ENCODE results near the gene TRPM2.
"Not testable (repeated sequence)": the region's sequence is repeated elsewhere in the genome, so short reads cannot be mapped to it uniquely, and the experiment has no call there.

TRPM2 gene

GRCh38 chr21:44415073-44416025, 61.9 kb downstream of the TRPM2 start:
- Mint-ChIP-seq H3K4me3 (no peak overlapping the region), H3K27ac (no peak overlapping the region), H3K27me3 (ENCODE audit: low read depth) (no peaks in the 10 kb centered on the region), H3K36me3 (ENCODE audit: low read depth) (peaks cover 18% of the 10 kb centered on the region), H3K4me1 (ENCODE audit: low read depth) (no peaks in the 10 kb centered on the region), H3K9me3 (peaks cover 10% of the 10 kb centered on the region)
- DNase-seq (ENCODE audit: low spot score): no peak

GRCh38 chr21:44416193-44416592, 62.8 kb downstream of the TRPM2 start:
- no peak for DNase-seq (ENCODE audit: low spot score)
- peaks cover 10% of the 10 kb centered on the region for H3K9me3 Mint-ChIP-seq
- H3K4me3 Mint-ChIP-seq: no peak overlapping the region
- no peak overlapping the region for H3K27ac Mint-ChIP-seq
- H3K27me3 Mint-ChIP-seq (ENCODE audit: low read depth): no peaks in the 10 kb centered on the region
- H3K36me3 Mint-ChIP-seq (ENCODE audit: low read depth): peaks cover 18% of the 10 kb centered on the region
- no peaks in the 10 kb centered on the region for H3K4me1 Mint-ChIP-seq (ENCODE audit: low read depth)

- not testable (repeated sequence) for DNase-seq (ENCODE audit: low spot score); H3K4me3 Mint-ChIP-seq; H3K27ac Mint-ChIP-seq; H3K27me3 Mint-ChIP-seq (ENCODE audit: low read depth); H3K9me3 Mint-ChIP-seq; H3K4me1 Mint-ChIP-seq (ENCODE audit: low read depth)
- H3K36me3 Mint-ChIP-seq (ENCODE audit: low read depth): peaks cover 18% of the 10 kb centered on the region
Observed at GRCh38 chr21:44417621-44418107, 64.2 kb downstream of the TRPM2 start.

GRCh38 chr21:44418108-44418875, 64.9 kb downstream of the TRPM2 start:
- no peaks in the 10 kb centered on the region for H3K4me1 Mint-ChIP-seq (ENCODE audit: low read depth)
- H3K27ac Mint-ChIP-seq: no peak overlapping the region

GRCh38 chr21:44418876-44419230, 65.4 kb downstream of the TRPM2 start:
- Mint-ChIP-seq H3K9me3 (peaks cover 10% of the 10 kb centered on the region), H3K4me3 (no peak overlapping the region), H3K27me3 (ENCODE audit: low read depth) (no peaks in the 10 kb centered on the region), H3K27ac (no peak overlapping the region), H3K4me1 (ENCODE audit: low read depth) (no peaks in the 10 kb centered on the region), H3K36me3 (ENCODE audit: low read depth) (peaks cover 16% of the 10 kb centered on the region)
- no peak for DNase-seq (ENCODE audit: low spot score)

More at GRCh38 chr21:44418108-44418875, 64.9 kb downstream of the TRPM2 start:
- Mint-ChIP-seq H3K36me3 (ENCODE audit: low read depth) (peaks cover 18% of the 10 kb centered on the region), H3K9me3 (peaks cover 10% of the 10 kb centered on the region), H3K27me3 (ENCODE audit: low read depth) (no peaks in the 10 kb centered on the region), H3K4me3 (no peak overlapping the region)
- no peak for DNase-seq (ENCODE audit: low spot score)

- peaks cover 14% of the 10 kb centered on the region for H3K36me3 Mint-ChIP-seq (ENCODE audit: low read depth)
- DNase-seq (ENCODE audit: low spot score): no peak
- H3K4me1 Mint-ChIP-seq (ENCODE audit: low read depth): no peaks in the 10 kb centered on the region
- peaks cover 10% of the 10 kb centered on the region for H3K9me3 Mint-ChIP-seq
- no peak overlapping the region for H3K27ac Mint-ChIP-seq
- no peak overlapping the region for H3K4me3 Mint-ChIP-seq
- no peaks in the 10 kb centered on the region for H3K27me3 Mint-ChIP-seq (ENCODE audit: low read depth)
Observed at GRCh38 chr21:44419679-44420078, 66.3 kb downstream of the TRPM2 start.

GRCh38 chr21:44420416-44421205, 67.2 kb downstream of the TRPM2 start:
- no peak for DNase-seq (ENCODE audit: low spot score)
- H3K27ac Mint-ChIP-seq: no peak overlapping the region
- peaks cover 10% of the 10 kb centered on the region for H3K9me3 Mint-ChIP-seq
- no peaks in the 10 kb centered on the region for H3K4me1 Mint-ChIP-seq (ENCODE audit: low read depth)
- no peaks in the 10 kb centered on the region for H3K27me3 Mint-ChIP-seq (ENCODE audit: low read depth)
- peaks cover 7% of the 10 kb centered on the region for H3K36me3 Mint-ChIP-seq (ENCODE audit: low read depth)
- no peak overlapping the region for H3K4me3 Mint-ChIP-seq

GRCh38 chr21:44421901-44422840, 68.8 kb downstream of the TRPM2 start:
- Mint-ChIP-seq H3K9me3 (peaks cover 10% of the 10 kb centered on the region), H3K27ac (no peak overlapping the region), H3K4me3 (no peak overlapping the region), H3K36me3 (ENCODE audit: low read depth) (peaks cover 7% of the 10 kb centered on the region), H3K4me1 (ENCODE audit: low read depth) (no peaks in the 10 kb centered on the region), H3K27me3 (ENCODE audit: low read depth) (no peaks in the 10 kb centered on the region)
- no peak for DNase-seq (ENCODE audit: low spot score)

GRCh38 chr21:44423312-44423821, 69.9 kb downstream of the TRPM2 start:
- H3K4me3 Mint-ChIP-seq: no peak overlapping the region
- peaks cover 10% of the 10 kb centered on the region for H3K9me3 Mint-ChIP-seq
- H3K27me3 Mint-ChIP-seq (ENCODE audit: low read depth): no peaks in the 10 kb centered on the region
- no peaks in the 10 kb centered on the region for H3K4me1 Mint-ChIP-seq (ENCODE audit: low read depth)
- peaks cover 7% of the 10 kb centered on the region for H3K36me3 Mint-ChIP-seq (ENCODE audit: low read depth)
- DNase-seq (ENCODE audit: low spot score): no peak
- no peak overlapping the region for H3K27ac Mint-ChIP-seq

- Mint-ChIP-seq H3K4me3 (no peak overlapping the region), H3K4me1 (ENCODE audit: low read depth) (no peaks in the 10 kb centered on the region), H3K27me3 (ENCODE audit: low read depth) (no peaks in the 10 kb centered on the region), H3K36me3 (ENCODE audit: low read depth) (peaks cover 9% of the 10 kb centered on the region), H3K27ac (no peak overlapping the region), H3K9me3 (peaks cover 10% of the 10 kb centered on the region)
- DNase-seq (ENCODE audit: low spot score): no peak
Observed at GRCh38 chr21:44423941-44424607, 70.7 kb downstream of the TRPM2 start.

GRCh38 chr21:44424608-44425306, 71.3 kb downstream of the TRPM2 start:
- no peak for DNase-seq (ENCODE audit: low spot score)
- Mint-ChIP-seq H3K9me3 (peaks cover 7% of the 10 kb centered on the region), H3K4me3 (no peak overlapping the region), H3K36me3 (ENCODE audit: low read depth) (peaks cover 4% of the 10 kb centered on the region), H3K27me3 (ENCODE audit: low read depth) (no peaks in the 10 kb centered on the region), H3K27ac (no peak overlapping the region), H3K4me1 (ENCODE audit: low read depth) (no peaks in the 10 kb centered on the region)
